Vagina (tissue), 2 donors: ENCODE measurements around the gene ANKRD11. TPM values are rescaled to one million over a fixed set of nuclear protein-coding genes. Genes with fewer than 3 reads are reported as not detected.

Experiments
- DNase-seq, 2 donors: peaks; one replicate each; pipeline ENCODE4 v3.0.0-alpha.2; 2017; ENCODE audit errors: extremely low spot score in 2 of 2
- H3K27ac ChIP-seq: fragments of 200-600 bp; sonication (generic); one replicate; pipeline ENCODE4 v1.5.1; 2019
- H3K27me3 ChIP-seq: fragments of 200-600 bp; sonication (generic); one replicate; pipeline ENCODE4 v1.5.1; 2019
- H3K36me3 ChIP-seq, 2 donors: fragments of 200-600 bp; sonication (generic); one replicate each; pipeline ENCODE4 v1.5.1; 2017 to 2019
- H3K4me1 ChIP-seq: fragments of 200-600 bp; sonication (generic); one replicate; pipeline ENCODE4 v1.5.1; 2019
- H3K4me3 ChIP-seq, 2 donors: fragments of 200-600 bp; sonication (generic); 1 replicate in 1 of 2; 2 replicates in 1 of 2; pipeline ENCODE4 v1.5.1; 2016 to 2019
- H3K9me3 ChIP-seq: fragments of 200-600 bp; sonication (generic); one replicate; pipeline ENCODE4 v1.5.1; 2019
- CTCF ChIP-seq, 3 experiments: fragments of 450-650 bp in 2 of 3; fragments of 200-600 bp in 1 of 3; sonication (generic) in 1 of 3; IDR thresholded peaks; one replicate each; pipeline ENCODE4 v1.5.1; 2017 to 2019; ENCODE audit warnings: antibody characterized with exemption in 3 of 3, mild to moderate bottlenecking in 2 of 3, moderate library complexity in 2 of 3
- POLR2A ChIP-seq, 2 donors: fragments of 450-650 bp; IDR thresholded peaks; one replicate each; pipeline ENCODE4 v1.6.1; 2017; ENCODE audit warnings: antibody characterized with exemption in 2 of 2, mild to moderate bottlenecking in 2 of 2, moderate library complexity in 2 of 2
- POLR2AphosphoS5 ChIP-seq, 2 donors: sonication (generic); formaldehyde crosslinking; IDR thresholded peaks; one replicate each; pipeline ENCODE4 v1.9.0; 2017; ENCODE audit warnings: antibody characterized with exemption in 2 of 2, mild to moderate bottlenecking in 2 of 2, low read depth in 1 of 2; ENCODE audit not compliant: insufficient read depth in 1 of 2
- intact Hi-C: fragments of 100-400 bp; cut with DNase I; formaldehyde crosslinking; loops from one replicate; pipeline ENCODE4 v1.15.1; 2023
- total RNA-seq: library from RNA; depleted of rRNA; stranded (reverse); fragments of >200 nt; gene quantifications from one replicate; pipeline ENCODE4 v1.2.3, GENCODE V29; 2016

Gene ANKRD11
- total RNA-seq, 1 donor from 2014 or later = 135 TPM

- intact Hi-C loops = no loop called here
- H3K36me3 ChIP-seq = no peaks in the 10 kb centered on the region
- H3K27ac ChIP-seq = no peak overlapping the region
- peaks cover 100% of the 10 kb centered on the region for H3K4me1 ChIP-seq
- no peaks in the 10 kb centered on the region for H3K9me3 ChIP-seq
- H3K27me3 ChIP-seq = no peaks in the 10 kb centered on the region
- DNase-seq = no peak
- TF ChIP-seq CTCF (IDR thresholded peaks at IDR 0.05) (no peak), POLR2AphosphoS5 (IDR thresholded peaks at IDR 0.05; ENCODE audit: insufficient read depth in 1 of 2, low read depth in 1 of 2) (no peak), POLR2A (IDR thresholded peaks at IDR 0.05) (no peak)
- no peak overlapping the region for H3K4me3 ChIP-seq
These were observed 43.4 kb downstream of the ANKRD11 start for GRCh38 chr16:89446975-89447293.

- Histone ChIP-seq H3K4me3 (no peak overlapping the region), H3K9me3 (no peaks in the 10 kb centered on the region), H3K36me3 (no peaks in the 10 kb centered on the region), H3K27me3 (no peaks in the 10 kb centered on the region), H3K4me1 (peaks cover 99% of the 10 kb centered on the region), H3K27ac (no peak overlapping the region)
- no peak for TF ChIP-seq CTCF (IDR thresholded peaks at IDR 0.05)
- TF ChIP-seq POLR2AphosphoS5 (IDR thresholded peaks at IDR 0.05; ENCODE audit: insufficient read depth in 1 of 2, low read depth in 1 of 2) = no peak
- no peak for TF ChIP-seq POLR2A (IDR thresholded peaks at IDR 0.05)
- intact Hi-C loops = no loop called here
- DNase-seq = no peak
These were observed 44.0 kb downstream of the ANKRD11 start for GRCh38 chr16:89446136-89446974.

- Histone ChIP-seq H3K27me3 (no peaks in the 10 kb centered on the region), H3K4me3 (no peak overlapping the region), H3K36me3 (no peaks in the 10 kb centered on the region), H3K27ac (no peak overlapping the region), H3K9me3 (no peaks in the 10 kb centered on the region), H3K4me1 (peaks cover 97% of the 10 kb centered on the region)
- intact Hi-C loops = no loop called here
- no peak for DNase-seq
- no peak for TF ChIP-seq CTCF (IDR thresholded peaks at IDR 0.05)
- no peak for TF ChIP-seq POLR2A (IDR thresholded peaks at IDR 0.05)
- no peak for TF ChIP-seq POLR2AphosphoS5 (IDR thresholded peaks at IDR 0.05; ENCODE audit: insufficient read depth in 1 of 2, low read depth in 1 of 2)
These were observed 45.2 kb downstream of the ANKRD11 start for GRCh38 chr16:89445166-89445565.

GRCh38 chr16:89444728-89445127, 45.6 kb downstream of the ANKRD11 start:
- peaks cover 97% of the 10 kb centered on the region for H3K4me1 ChIP-seq

More at GRCh38 chr16:89444728-89445127, 45.6 kb downstream of the ANKRD11 start:
- H3K36me3 ChIP-seq = no peaks in the 10 kb centered on the region
- H3K27ac ChIP-seq = no peak overlapping the region
- no peak overlapping the region for H3K4me3 ChIP-seq
- no peak for DNase-seq
- H3K9me3 ChIP-seq = no peaks in the 10 kb centered on the region
- TF ChIP-seq POLR2A (IDR thresholded peaks at IDR 0.05) (no peak), POLR2AphosphoS5 (IDR thresholded peaks at IDR 0.05; ENCODE audit: insufficient read depth in 1 of 2, low read depth in 1 of 2) (no peak), CTCF (IDR thresholded peaks at IDR 0.05) (no peak)
- intact Hi-C loops = no loop called here
- H3K27me3 ChIP-seq = no peaks in the 10 kb centered on the region
